ENCODE measurements around the gene RNF213.

GRCh38 chr17:80259457-80260068 is 1.1 kb upstream of the RNF213 start:
- TF ChIP-seq, protein P1, sequence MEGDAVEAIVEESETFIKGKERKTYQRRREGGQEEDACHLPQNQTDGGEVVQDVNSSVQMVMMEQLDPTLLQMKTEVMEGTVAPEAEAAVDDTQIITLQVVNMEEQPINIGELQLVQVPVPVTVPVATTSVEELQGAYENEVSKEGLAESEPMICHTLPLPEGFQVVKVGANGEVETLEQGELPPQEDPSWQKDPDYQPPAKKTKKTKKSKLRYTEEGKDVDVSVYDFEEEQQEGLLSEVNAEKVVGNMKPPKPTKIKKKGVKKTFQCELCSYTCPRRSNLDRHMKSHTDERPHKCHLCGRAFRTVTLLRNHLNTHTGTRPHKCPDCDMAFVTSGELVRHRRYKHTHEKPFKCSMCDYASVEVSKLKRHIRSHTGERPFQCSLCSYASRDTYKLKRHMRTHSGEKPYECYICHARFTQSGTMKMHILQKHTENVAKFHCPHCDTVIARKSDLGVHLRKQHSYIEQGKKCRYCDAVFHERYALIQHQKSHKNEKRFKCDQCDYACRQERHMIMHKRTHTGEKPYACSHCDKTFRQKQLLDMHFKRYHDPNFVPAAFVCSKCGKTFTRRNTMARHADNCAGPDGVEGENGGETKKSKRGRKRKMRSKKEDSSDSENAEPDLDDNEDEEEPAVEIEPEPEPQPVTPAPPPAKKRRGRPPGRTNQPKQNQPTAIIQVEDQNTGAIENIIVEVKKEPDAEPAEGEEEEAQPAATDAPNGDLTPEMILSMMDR (IDR thresholded peaks at IDR 0.05; ENCODE audit: low read depth, low read length), result no peak
- no peak for TF ChIP-seq POLR2A (IDR thresholded peaks at IDR 0.05; ENCODE audit: extremely low read depth, insufficient read length)
- TF ChIP-seq MYC (IDR thresholded peaks at IDR 0.05; ENCODE audit: low read depth, low read length), result no peak

Data from NB4 (cell line).